ENCODE measurements around the gene SKAP1. TPM values are rescaled to one million over a fixed set of nuclear protein-coding genes. Genes with fewer than 3 reads are reported as not detected.
"Not testable (repeated sequence)": the region's sequence is repeated elsewhere in the genome, so short reads cannot be mapped to it uniquely, and the experiment has no call there.

Gene SKAP1
- total RNA-seq, 1 donor from 2014 or later: 25.3 TPM

DNA sequence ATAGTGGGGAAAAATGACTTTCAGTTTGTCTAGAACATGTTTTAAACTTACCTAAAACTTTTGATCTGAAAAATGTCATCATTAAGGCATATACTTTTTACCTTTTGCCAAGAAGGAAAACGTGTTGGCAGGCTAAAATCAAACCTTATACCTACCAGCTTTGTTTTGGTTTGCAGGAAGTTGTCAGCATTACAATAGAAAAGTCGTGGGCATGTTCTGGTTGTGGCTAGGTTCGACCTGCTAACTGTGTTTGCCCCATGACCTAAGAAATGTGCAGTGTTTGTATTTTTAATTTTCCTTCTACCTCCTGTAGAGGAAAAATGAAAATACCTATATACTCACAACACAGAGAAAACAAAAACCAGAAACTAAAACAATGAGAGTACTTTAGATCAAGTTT, 13.0 kb downstream of the SKAP1 start:
- Mint-ChIP-seq H3K27me3 (peaks cover 2% of the 10 kb centered on the region), H3K4me3 (no peak overlapping the region), H3K9me3 (no peaks in the 10 kb centered on the region), H3K27ac (no peak overlapping the region), H3K4me1 (peaks cover 50% of the 10 kb centered on the region), H3K36me3 (ENCODE audit: low read depth) (peaks cover 5% of the 10 kb centered on the region)
- DNase-seq (no peak), ATAC-seq (ENCODE audit: low read depth) (no peak)
- CTCF ChIA-PET: no interaction called here
- TF ChIP-seq CTCF (IDR thresholded peaks at IDR 0.05): no peak
- POLR2A ChIA-PET: interaction anchor here (0.6 to 0.9 kb wide), 2 partner anchors 9 to 18 kb away, joined by 3 to 4 read pairs; no protein-coding TSS in a partner anchor
- intact Hi-C loops (cut with micrococcal nuclease): no loop called here

- Mint-ChIP-seq H3K4me1 (peaks cover 60% of the 10 kb centered on the region), H3K9me3 (no peaks in the 10 kb centered on the region), H3K36me3 (ENCODE audit: low read depth) (peaks cover 13% of the 10 kb centered on the region), H3K27ac (peak overlapping the region; percentile 88), H3K4me3 (peak overlapping the region; percentile 57), H3K27me3 (peaks cover 2% of the 10 kb centered on the region)
- CTCF ChIA-PET: interaction anchor here (1.0 to 2.0 kb wide), 4 partner anchors 15 to 61 kb away, joined by 3 to 8 read pairs (median 4); no protein-coding TSS in a partner anchor
- peak; percentile 83 for ATAC-seq (ENCODE audit: low read depth)
- TF ChIP-seq CTCF (IDR thresholded peaks at IDR 0.05): no peak
- DNase-seq: no peak
- intact Hi-C loops (cut with micrococcal nuclease): loop anchor here (1.0 to 5.0 kb wide), 4 partner anchors 15 to 43 kb away; no protein-coding TSS in a partner anchor
- POLR2A ChIA-PET: interaction anchor here (1.0 to 1.7 kb wide), 3 partner anchors 15 to 26 kb away, joined by 4 to 10 read pairs (median 5); no protein-coding TSS in a partner anchor
These were observed 16.2 kb downstream of the SKAP1 start for GRCh38 chr17:48413613-48414405.

- Mint-ChIP-seq H3K4me1 (peaks cover 58% of the 10 kb centered on the region), H3K36me3 (ENCODE audit: low read depth) (peaks cover 14% of the 10 kb centered on the region), H3K4me3 (peak overlapping the region; percentile 44), H3K9me3 (no peaks in the 10 kb centered on the region), H3K27me3 (peaks cover 2% of the 10 kb centered on the region), H3K27ac (peak overlapping the region; percentile 67)
- intact Hi-C loops (cut with micrococcal nuclease): loop anchor here (1.0 to 5.0 kb wide), 2 partner anchors 28 to 41 kb away; no protein-coding TSS in a partner anchor
- CTCF ChIA-PET: interaction anchor here (1.4 to 2.0 kb wide), 3 partner anchors 16 to 44 kb away, joined by 3 to 8 read pairs (median 5); no protein-coding TSS in a partner anchor
- DNase-seq (no peak), ATAC-seq (ENCODE audit: low read depth) (peak; percentile 23)
- POLR2A ChIA-PET: interaction anchor here (1.1 to 1.7 kb wide), 2 partner anchors 14 to 27 kb away, joined by 5 to 10 read pairs; no protein-coding TSS in a partner anchor
- no peak for TF ChIP-seq CTCF (IDR thresholded peaks at IDR 0.05)
These were observed 17.2 kb downstream of the SKAP1 start for GRCh38 chr17:48412841-48413240.

- not testable (repeated sequence) for H3K4me3 Mint-ChIP-seq; H3K27ac Mint-ChIP-seq; DNase-seq; ATAC-seq (ENCODE audit: low read depth); H3K27me3 Mint-ChIP-seq; H3K9me3 Mint-ChIP-seq
- Mint-ChIP-seq H3K4me1 (peaks cover 53% of the 10 kb centered on the region), H3K36me3 (ENCODE audit: low read depth) (peaks cover 14% of the 10 kb centered on the region)
- CTCF ChIA-PET: interaction anchor here (1.2 kb wide), 1 partner anchor 9 kb away, joined by 4 read pairs; no protein-coding TSS in a partner anchor
- intact Hi-C loops (cut with micrococcal nuclease): loop anchor here (5.0 kb wide), 1 partner anchor 39 kb away; no protein-coding TSS in a partner anchor
- POLR2A ChIA-PET: interaction anchor here (0.6 kb wide), 1 partner anchor 43 kb away, joined by 5 read pairs; no protein-coding TSS in a partner anchor
These were observed 19.2 kb downstream of the SKAP1 start for GRCh38 chr17:48410821-48411220.

DNA sequence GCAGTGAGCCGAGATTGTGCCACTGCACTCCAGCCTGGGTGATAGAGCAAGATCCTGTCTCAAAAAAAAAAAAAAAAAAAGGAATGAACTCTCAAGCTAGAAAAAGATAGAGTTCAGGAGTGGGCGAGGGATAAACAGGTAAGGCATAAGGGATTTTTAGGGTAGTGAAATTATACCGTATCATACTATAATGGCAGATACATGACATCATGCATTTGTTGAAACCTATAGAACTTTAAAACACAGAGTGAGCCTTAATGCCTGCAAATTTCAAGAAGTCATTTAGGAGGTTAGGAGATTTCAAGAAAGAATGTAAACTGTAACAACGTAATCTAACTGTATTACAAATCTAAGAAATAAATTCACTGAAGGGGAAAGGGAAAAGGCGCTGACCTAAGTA, 20.4 kb downstream of the SKAP1 start:
- POLR2A ChIA-PET: interaction anchor here (0.6 to 1.2 kb wide), 2 partner anchors 13 to 37 kb away, joined by 3 read pairs; no protein-coding TSS in a partner anchor
- H3K27ac Mint-ChIP-seq: no peak overlapping the region
- H3K4me1 Mint-ChIP-seq: peaks cover 45% of the 10 kb centered on the region
- H3K4me3 Mint-ChIP-seq: no peak overlapping the region
- peaks cover 14% of the 10 kb centered on the region for H3K36me3 Mint-ChIP-seq (ENCODE audit: low read depth)
- no peak for TF ChIP-seq CTCF (IDR thresholded peaks at IDR 0.05)
- ATAC-seq (ENCODE audit: low read depth) (no peak), DNase-seq (no peak)
- CTCF ChIA-PET: interaction anchor here (0.7 kb wide), 1 partner anchor 47 kb away, joined by 3 read pairs; no protein-coding TSS in a partner anchor
- no peaks in the 10 kb centered on the region for H3K27me3 Mint-ChIP-seq
- H3K9me3 Mint-ChIP-seq: no peaks in the 10 kb centered on the region
- intact Hi-C loops (cut with micrococcal nuclease): loop anchor here (5.0 kb wide), 1 partner anchor 37 kb away; no protein-coding TSS in a partner anchor
